Stomach (tissue), 9 donors: ENCODE results near the gene HSPA12B. TPM values are rescaled to one million over a fixed set of nuclear protein-coding genes. Genes with fewer than 3 reads are reported as not detected.

Source experiments
- DNase-seq, 2 donors: peaks; one replicate each; pipeline versions ENCODE4 v3.0.0 to v3.0.0-alpha.2; 2013 to 2019
- H3K27ac ChIP-seq, 5 donors: fragments of 200-600 bp in 4 of 5; sonication (generic) in 4 of 5; one replicate each; pipeline ENCODE4 v1.5.1; 2013 to 2019; ENCODE audit warnings: mild to moderate bottlenecking in 1 of 5, moderate library complexity in 1 of 5
- H3K27me3 ChIP-seq, 3 donors: fragments of 200-600 bp; sonication (generic); one replicate each; pipeline ENCODE4 v1.5.1; 2017 to 2019; ENCODE audit warnings: mixed run types in 1 of 3
- H3K36me3 ChIP-seq, 4 donors: fragments of 200-600 bp; sonication (generic); 1 replicate in 3 of 4; 2 replicates in 1 of 4; pipeline ENCODE4 v1.5.1; 2016 to 2019
- H3K4me1 ChIP-seq, 4 donors: fragments of 200-600 bp; sonication (generic); one replicate each; pipeline ENCODE4 v1.5.1; 2016 to 2019
- H3K4me3 ChIP-seq, 4 donors: fragments of 200-600 bp; sonication (generic) in 3 of 4; one replicate each; pipeline ENCODE4 v1.5.1; 2016 to 2019; ENCODE audit warnings: mild to moderate bottlenecking in 1 of 4
- H3K9me3 ChIP-seq, 4 donors: fragments of 200-600 bp; sonication (generic); one replicate each; pipeline ENCODE4 v1.5.1; 2016 to 2019
- CTCF ChIP-seq, 7 experiments: fragments of 450-650 bp in 4 of 7; fragments of 200-600 bp in 3 of 7; sonication (generic) in 3 of 7; IDR thresholded peaks; one replicate each; pipeline ENCODE4 v1.5.1; 2016 to 2019; ENCODE audit warnings: antibody characterized with exemption in 7 of 7, control low read depth in 2 of 7, mild to moderate bottlenecking in 1 of 7
- EP300 ChIP-seq: sonication (generic); formaldehyde crosslinking; IDR thresholded peaks from one replicate; pipeline ENCODE4 v1.6.1; 2017; ENCODE audit warnings: antibody characterized with exemption
- POLR2A ChIP-seq, 4 donors: fragments of 450-650 bp; IDR thresholded peaks; one replicate each; pipeline ENCODE4 v1.6.1; 2016; ENCODE audit warnings: antibody characterized with exemption in 4 of 4, control low read depth in 2 of 4, mild to moderate bottlenecking in 1 of 4, moderate library complexity in 1 of 4
- POLR2AphosphoS5 ChIP-seq, 3 donors: sonication (generic); formaldehyde crosslinking; IDR thresholded peaks; one replicate each; pipeline ENCODE4 v1.6.1; 2016; ENCODE audit warnings: antibody characterized with exemption in 3 of 3
- WGBS, 5 donors: extraction: QIAGEN DNeasy Blood & Tissue Kit in 3 of 5; methylation state at CpG; one replicate each; pipeline versions ENCODE4 v1.1.5 to v1.1.7; 2013 to 2018; 5-methylcytosine and 5-hydroxymethylcytosine counted together
- intact Hi-C: fragments of 100-400 bp; cut with DNase I; formaldehyde crosslinking; loops from one replicate; pipeline ENCODE4 v1.15.1; 2023; ENCODE audit warnings: low total_unique reads
- polyA plus RNA-seq, 3 donors: library from polyadenylated mRNA; stranded (reverse); fragments of 200-250 nt; gene quantifications; one replicate each; pipeline ENCODE4 v1.2.3, GENCODE V29; 2013
- total RNA-seq, 5 donors: library from RNA; depleted of rRNA; stranded (reverse); fragments of >200 nt; gene quantifications; one replicate each; pipeline versions ENCODE4 v1.1.0 to v1.2.3, GENCODE V29; 2014 to 2016
- donor health status: healthy with polysubstance abuse.
- donor health status: Bipolar disorder and iron deficiency.
- donor health status: healthy.

The HSPA12B gene
- total and polyA plus RNA-seq, 8 donors: 0.87 to 14.3 (median 4.5) TPM

GRCh38 chr20:3710011-3710466 lies 22.4 kb upstream of the HSPA12B start:
- no peak for TF ChIP-seq POLR2AphosphoS5 (IDR thresholded peaks at IDR 0.05)
- TF ChIP-seq POLR2A (IDR thresholded peaks at IDR 0.05): no peak
- TF ChIP-seq EP300: no peak
- TF ChIP-seq CTCF (IDR thresholded peaks at IDR 0.05): no peak
- Histone ChIP-seq H3K27me3 (no peaks in the 10 kb centered on the region), H3K36me3 (no peaks in the 10 kb centered on the region), H3K4me3 (no peak overlapping the region), H3K27ac (no peak overlapping the region), H3K9me3 (no peaks in the 10 kb centered on the region), H3K4me1 (peaks cover 0 to 16% (median 11%) of the 10 kb centered on the region in 4 donors)
- intact Hi-C loops: no loop called here
- 57 to 69% (median 63%) methylated on average over 6 of the region's 6 CpGs for WGBS, 5 donors
- peak in 1 of 2 donors; percentile 22 for DNase-seq

GRCh38 chr20:3710703-3711483 lies 21.6 kb upstream of the HSPA12B start:
- intact Hi-C loops: no loop called here
- 30 to 51% (median 34%) methylated on average over 8 to 18 of the region's 18 CpGs for WGBS, 5 donors

GRCh38 chr20:3711484-3711941 lies 21.0 kb upstream of the HSPA12B start:
- intact Hi-C loops: no loop called here
- no peak for DNase-seq
- Histone ChIP-seq H3K9me3 (no peaks in the 10 kb centered on the region), H3K36me3 (no peaks in the 10 kb centered on the region), H3K27ac (no peak overlapping the region), H3K4me3 (peak overlapping the region in 3 of 4 donors; percentile 2 to 31 (median 2)), H3K4me1 (peaks cover 0 to 16% (median 11%) of the 10 kb centered on the region in 4 donors), H3K27me3 (no peaks in the 10 kb centered on the region)
- 59 to 75% (median 71%) methylated on average over 4 of the region's 4 CpGs for WGBS, 5 donors
- TF ChIP-seq POLR2AphosphoS5 (IDR thresholded peaks at IDR 0.05): no peak
- no peak for TF ChIP-seq POLR2A (IDR thresholded peaks at IDR 0.05)

More at GRCh38 chr20:3710703-3711483, 21.6 kb upstream of the HSPA12B start:
- Histone ChIP-seq H3K27ac (no peak overlapping the region), H3K4me1 (peaks cover 0 to 16% (median 11%) of the 10 kb centered on the region in 4 donors), H3K9me3 (no peaks in the 10 kb centered on the region), H3K27me3 (no peaks in the 10 kb centered on the region), H3K36me3 (no peaks in the 10 kb centered on the region), H3K4me3 (peak overlapping the region in 1 of 4 donors; percentile 0)
- TF ChIP-seq POLR2A (IDR thresholded peaks at IDR 0.05): no peak
- TF ChIP-seq CTCF (IDR thresholded peaks at IDR 0.05): peak in 6 of 7 experiments; percentile 36 to 96 (median 86)
- TF ChIP-seq POLR2AphosphoS5 (IDR thresholded peaks at IDR 0.05): peak in 1 of 3 donors; percentile 23
- DNase-seq: peak; percentile 74 to 88

- peaks cover 0 to 16% (median 11%) of the 10 kb centered on the region in 4 donors for H3K4me1 ChIP-seq
- DNase-seq: peak; percentile 34 to 50
- TF ChIP-seq CTCF (IDR thresholded peaks at IDR 0.05) (no peak), POLR2AphosphoS5 (IDR thresholded peaks at IDR 0.05) (no peak), POLR2A (IDR thresholded peaks at IDR 0.05) (no peak), EP300 (no peak)
- H3K27me3 ChIP-seq: no peaks in the 10 kb centered on the region
- H3K27ac ChIP-seq: peak within 1 kb of the TSS in 1 of 5 donors; percentile 35
- H3K9me3 ChIP-seq: no peaks in the 10 kb centered on the region
- H3K36me3 ChIP-seq: no peaks in the 10 kb centered on the region
- intact Hi-C loops: no loop called here
- WGBS, 5 donors: 71 to 86% (median 78%) methylated on average over 6 to 15 of the region's 15 CpGs
- peak within 1 kb of the TSS in 3 of 4 donors; percentile 2 to 31 (median 2) for H3K4me3 ChIP-seq
These were observed 20.1 kb upstream of the HSPA12B start, which contains the start of gene SIGLEC1 for GRCh38 chr20:3712279-3712873. Gene SIGLEC1 (minus strand): TSS chr20:3712600. CDS start chr20:3707128, 5,472 bp downstream.
